GM18951 (cell line): ENCODE data around the gene SLMAP.

ENCODE experiments used
- POLR2A ChIP-seq: IDR thresholded peaks from 4 replicates; pipeline ENCODE4 v1.6.1; 2011; ENCODE audit warnings: mild to moderate bottlenecking; ENCODE audit not compliant: insufficient read length, insufficient read depth; ENCODE audit errors: extremely low read depth
- in situ Hi-C: fragments of 300-500 bp; cut with MboI; formaldehyde crosslinking; loops from one replicate; pipeline ENCODE4 v1.12.0; 2022; ENCODE audit warnings: low sequenced_read_pairs, mixed read lengths, inconsistent platforms; ENCODE audit not compliant: unreplicated experiment

Gene SLMAP

DNA sequence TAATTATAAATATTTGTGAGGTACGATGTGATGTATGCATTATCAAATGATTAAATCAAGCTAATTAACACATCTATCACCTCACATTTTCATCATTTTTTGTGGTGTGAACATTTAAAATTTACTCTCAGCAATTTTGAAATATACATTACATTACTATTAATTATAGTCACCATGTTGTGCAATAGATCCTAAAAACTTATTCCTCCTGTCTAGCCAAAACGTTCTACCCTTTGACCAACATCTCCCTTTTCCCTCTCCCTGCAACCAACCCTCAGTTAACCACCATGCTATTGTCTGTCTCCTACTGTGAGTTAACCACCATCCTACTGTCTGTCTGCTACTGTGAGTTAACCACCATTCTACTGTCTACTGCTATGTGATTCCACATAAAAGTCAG is 20.7 kb upstream of the SLMAP start:
- in situ Hi-C loops = no loop called here
- no peak for TF ChIP-seq POLR2A

DNA sequence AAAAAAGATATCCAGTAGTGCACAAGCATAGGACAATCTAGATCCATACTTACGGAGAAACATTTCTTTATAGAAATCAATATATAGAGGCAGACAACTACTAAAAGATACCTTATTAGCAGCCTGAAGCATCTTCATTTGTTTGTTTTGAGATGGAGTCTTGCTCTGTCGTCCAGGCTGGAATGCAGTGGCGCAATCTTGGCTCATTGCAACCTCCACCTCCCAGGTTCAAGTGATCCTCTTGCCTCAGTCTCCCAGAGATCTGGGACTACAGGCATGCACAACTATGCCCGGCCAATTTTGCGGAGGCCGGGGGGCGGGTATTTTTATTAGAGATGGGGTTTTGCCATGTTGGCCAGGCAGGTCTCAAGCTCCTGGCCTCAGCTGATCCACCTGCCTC is 18.3 kb upstream of the SLMAP start:
- no peak for TF ChIP-seq POLR2A
- in situ Hi-C loops = no loop called here

DNA sequence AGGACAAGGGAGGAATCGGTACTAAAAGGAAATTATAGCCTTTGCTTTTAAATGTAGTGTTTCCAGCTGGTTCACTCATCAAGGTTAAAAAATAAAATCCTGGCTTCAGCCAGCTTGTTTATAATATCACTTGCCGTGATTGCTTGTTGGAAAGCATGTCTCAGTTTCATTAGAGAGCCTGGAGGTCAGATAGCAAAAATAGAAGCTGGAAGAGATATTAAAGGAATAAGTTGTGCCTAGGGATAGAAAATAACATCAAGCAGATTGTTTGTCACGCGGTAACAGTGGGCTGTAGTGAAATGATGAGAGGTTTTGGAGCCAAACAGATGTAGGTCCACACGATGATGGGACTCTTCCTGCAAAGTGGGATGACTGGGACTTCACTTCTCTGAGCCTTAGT is 17.7 kb upstream of the SLMAP start:
- no peak for TF ChIP-seq POLR2A
- in situ Hi-C loops = no loop called here

DNA sequence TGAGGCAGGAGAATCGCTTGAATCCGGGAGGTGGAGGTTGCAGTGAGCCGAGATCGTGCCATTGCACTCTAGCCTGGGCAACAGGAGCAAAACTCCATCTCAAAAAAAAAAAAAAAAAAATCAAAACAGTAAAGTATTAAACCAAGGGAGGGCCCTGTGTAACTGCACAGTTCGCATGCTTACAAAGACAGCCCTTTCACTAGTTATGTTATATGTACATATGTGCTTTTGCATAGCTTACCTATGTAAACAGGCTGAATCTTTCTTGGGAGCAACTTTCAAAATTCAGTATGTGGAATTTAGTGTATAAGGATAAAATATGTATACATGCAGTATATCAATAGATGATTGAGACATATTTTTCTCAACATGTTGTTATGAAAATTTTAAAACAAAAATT is 16.1 kb upstream of the SLMAP start:
- in situ Hi-C loops = no loop called here
- TF ChIP-seq POLR2A = no peak

DNA sequence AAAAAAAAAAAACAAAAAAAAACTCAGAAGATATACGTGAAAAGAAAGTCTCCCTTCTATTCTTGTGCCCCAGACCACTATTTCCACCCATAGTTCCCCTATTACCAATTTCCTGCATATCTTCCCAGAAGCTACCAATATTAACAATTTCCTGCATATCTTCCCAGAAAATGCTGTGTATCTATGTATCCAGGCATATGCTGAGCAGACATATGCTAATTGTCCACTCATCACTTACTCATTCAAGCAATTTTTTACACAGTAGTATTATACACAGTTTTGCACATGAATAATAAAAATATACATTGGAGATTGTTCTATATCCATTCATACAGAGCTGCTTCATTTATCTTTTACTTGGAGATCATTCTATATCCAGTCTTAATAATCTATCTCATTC is 12.6 kb upstream of the SLMAP start:
- TF ChIP-seq POLR2A = no peak
- in situ Hi-C loops = no loop called here

DNA sequence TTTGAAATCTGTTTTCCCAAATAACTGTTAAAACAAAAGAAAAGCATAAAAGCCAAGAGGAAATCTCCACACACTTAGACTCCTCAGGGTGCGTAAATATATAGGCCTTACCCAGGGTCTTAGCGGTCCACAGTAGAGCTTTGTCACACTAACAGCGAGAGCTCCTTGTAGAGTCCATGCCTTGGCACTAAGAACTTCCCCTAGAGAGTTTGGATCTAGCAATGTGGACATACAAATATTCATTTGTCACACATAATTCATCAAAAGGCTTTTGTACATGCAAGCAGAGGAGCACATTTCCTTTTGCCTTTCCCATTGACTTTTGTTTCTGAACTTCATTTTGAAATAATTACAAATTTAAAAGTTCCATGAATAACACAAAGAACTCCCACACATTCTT is 11.0 kb upstream of the SLMAP start:
- in situ Hi-C loops = no loop called here
- TF ChIP-seq POLR2A = no peak

DNA sequence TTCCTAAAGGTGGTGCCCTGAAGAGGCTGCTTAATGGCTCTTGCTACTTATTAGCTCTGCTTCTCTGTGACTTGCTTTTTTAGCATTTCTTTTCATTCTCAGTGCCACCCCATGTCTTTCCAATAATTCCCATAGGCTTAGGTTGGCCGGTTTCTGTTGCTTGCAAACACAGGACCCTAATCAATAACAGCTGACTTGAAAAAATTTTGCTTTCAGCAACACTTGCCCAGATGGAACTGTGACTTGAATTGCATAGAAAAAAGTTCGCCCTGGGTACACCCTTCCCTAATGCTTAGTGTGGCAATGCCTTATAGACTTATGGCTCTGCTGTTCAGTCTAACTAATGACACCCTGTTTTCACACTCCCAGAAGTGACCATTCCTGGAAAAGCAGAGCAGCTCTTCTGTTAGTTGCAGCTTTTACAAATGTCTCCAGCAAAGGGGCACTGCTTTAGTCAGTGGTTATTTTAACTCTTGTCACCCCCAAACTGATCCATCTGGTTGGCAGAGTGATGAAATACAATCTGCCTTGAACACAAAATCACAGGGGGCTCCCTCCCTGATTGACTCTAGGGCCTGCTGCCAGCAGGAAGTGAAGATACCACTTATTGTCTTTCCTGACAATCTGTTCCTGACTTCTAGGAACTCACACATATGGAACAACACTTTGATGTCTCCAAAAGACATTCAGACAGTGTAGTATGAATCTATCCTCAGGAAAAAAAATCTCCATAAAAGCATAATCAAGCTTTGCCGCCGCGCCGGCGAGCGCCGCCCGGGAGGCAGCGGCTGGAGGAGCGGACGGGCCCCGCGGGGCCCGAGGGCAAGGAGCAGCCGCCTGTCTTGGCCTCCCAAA is 9.7 kb upstream of the SLMAP start:
- in situ Hi-C loops = no loop called here
- TF ChIP-seq POLR2A = no peak

DNA sequence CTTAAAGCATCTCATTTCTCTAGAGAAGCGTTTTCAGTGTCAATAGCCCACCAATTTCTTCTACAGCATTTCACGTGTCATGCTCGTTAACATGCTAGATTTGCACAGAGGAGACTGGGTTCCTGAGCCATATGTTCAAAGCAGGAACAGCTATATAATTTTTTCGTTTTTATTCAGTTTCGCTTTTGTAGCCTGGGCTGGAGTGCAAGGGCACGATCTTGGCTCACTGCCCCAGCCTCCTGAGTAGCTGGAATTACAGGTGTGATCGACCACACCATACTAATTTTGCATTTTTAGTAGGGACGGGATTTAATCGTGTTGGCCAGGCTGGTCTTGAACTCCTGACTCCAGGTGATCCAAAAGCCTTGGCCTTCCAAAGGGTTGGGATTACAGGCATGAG is 6.6 kb upstream of the SLMAP start:
- TF ChIP-seq POLR2A = no peak
- in situ Hi-C loops = no loop called here

DNA sequence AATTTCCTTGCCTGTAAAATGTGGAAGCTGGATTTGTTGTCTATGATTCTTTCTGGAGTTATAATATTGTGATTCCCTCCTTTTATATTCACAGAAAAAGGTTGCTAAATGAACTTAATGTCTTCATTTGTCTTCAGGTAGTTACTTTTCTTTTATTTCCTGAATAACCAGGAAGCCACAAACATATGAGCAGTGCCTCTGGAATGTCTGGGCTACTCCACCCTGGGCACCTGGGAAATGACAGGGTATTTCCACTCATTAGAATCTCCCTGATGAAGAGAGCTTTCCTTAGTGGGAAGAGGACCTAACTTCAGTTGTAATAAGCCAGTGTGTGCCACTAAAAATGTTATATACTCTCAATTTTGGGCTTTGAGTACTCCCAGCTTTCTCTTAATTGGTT is 3.8 kb upstream of the SLMAP start:
- TF ChIP-seq POLR2A = no peak
- in situ Hi-C loops = no loop called here

DNA sequence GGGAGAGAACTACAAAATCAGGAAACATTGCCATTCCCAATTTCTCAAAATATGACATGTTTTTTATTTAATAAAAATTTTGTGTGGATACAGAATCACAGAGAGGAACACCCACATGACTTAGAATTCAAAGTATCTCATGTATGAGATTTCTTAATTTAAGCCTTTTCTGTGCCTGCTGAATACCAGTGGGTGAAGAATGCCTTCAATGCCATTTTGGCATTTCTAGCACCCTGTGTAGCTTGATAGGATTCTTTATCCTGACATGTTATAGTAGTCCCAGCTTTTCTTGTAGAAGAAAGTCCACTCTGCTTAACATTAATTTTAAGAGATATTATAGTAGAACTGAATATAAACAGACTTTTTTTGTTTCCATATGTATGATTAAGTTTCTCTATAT is 3.1 kb upstream of the SLMAP start:
- in situ Hi-C loops = no loop called here
- no peak for TF ChIP-seq POLR2A

DNA sequence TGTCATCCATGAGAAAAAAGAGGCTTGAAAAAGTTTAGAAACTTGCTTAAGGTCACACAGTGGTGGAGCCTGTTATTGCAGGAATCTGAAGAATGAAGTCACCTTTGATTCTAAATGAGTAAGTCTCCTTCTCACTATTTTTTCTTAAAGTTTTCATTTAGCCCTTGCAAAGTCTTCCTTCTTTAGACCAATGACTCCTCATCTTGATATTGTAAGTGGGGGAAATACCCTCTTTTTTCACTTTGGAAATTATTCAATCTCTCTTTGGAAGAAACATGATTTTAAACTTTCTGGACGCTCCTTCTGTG is 787 bp upstream of the SLMAP start:
- TF ChIP-seq POLR2A = no peak
- in situ Hi-C loops = no loop called here

DNA sequence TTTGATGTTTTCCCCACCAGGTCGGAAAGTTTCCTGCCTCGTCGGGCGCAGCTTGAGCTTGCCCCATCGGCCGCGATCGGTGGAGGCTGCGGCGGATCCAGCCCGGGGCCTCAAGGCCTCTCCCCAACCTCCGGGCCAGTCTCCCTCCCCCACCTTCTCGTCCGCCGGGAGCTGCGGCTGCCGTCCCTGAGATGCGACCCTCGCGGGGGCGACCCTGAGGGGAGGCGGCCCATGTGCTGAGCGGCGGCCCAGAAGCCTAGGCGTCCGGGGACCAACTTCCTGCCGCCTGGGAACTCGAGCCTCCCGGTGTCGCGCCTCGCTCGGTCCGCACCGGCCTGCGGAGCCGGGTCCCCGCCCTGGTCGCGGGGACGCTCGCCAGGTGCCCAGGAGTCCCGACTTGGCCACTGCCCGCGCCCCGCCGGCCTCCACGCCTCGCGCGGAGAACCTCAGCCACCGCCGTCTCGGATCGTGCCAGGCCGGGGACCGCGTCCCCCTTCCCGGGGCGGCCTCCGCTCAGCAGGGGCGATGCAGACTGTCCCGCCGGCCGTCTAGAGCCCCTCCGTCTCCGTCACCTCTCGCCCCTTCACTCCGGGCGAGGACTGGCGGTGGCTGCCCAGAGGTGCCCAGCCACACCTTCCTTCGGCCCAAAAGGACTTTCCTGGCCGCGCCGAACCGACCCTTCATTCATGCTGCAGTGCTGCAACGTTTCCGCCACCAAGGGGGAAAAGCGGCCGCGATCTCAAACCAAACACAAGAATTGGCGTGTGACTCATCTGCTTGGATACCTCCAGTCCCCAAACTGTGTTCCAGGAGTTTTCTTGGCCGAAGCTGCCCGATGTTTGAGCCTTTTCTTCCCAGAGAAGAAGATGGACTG is 656 bp downstream of the SLMAP start:
- TF ChIP-seq POLR2A = no peak
- in situ Hi-C loops = no loop called here

DNA sequence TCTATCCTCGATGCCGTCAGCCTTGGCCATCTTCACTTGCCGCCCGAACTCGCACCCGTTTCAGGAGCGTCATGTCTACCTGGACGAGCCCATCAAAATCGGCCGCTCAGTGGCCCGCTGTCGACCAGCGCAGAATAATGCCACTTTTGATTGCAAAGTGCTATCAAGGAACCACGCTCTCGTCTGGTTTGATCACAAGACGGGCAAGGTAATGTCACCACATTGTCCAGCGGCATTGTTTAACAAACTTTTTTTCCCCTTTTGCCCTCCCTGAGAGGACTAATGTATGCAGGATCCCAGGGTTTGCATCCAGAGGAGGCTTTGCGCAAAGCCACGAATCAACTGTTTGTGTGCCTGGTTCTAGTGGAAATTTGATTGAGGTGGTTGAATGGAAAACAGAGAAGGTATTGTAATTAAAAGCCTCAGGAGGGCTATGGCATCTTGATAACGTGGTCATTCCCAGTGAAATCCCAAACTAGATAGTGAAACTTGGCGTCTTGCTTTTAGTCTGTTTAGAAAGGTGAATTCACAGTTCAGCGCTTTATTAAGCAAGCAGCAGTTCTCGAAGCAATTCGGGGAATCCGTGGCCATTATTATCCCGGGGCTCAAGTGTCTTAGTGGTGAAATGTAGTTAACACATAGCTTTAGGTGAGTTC is 1.7 kb downstream of the SLMAP start:
- TF ChIP-seq POLR2A = no peak
- in situ Hi-C loops = no loop called here

DNA sequence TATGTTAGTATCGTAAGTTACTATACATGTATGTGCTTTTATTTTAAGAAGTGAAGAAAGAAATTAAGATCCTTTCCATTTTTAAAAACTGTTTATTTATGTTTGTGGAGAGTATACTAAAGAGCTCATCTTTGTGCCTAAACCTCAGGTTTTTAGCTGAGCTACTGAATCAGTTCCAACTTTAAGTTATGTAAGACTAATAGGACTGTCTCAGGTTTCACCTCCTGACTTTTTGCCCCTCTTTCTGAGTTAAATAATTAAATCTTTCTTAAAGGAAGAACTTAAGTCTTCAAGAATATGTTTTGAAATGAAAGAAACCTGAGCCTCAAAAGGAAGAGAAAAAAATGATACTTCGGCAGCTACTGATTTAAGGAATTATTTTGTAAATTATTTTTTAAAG is 2.6 kb downstream of the SLMAP start:
- no peak for TF ChIP-seq POLR2A
- in situ Hi-C loops = no loop called here

DNA sequence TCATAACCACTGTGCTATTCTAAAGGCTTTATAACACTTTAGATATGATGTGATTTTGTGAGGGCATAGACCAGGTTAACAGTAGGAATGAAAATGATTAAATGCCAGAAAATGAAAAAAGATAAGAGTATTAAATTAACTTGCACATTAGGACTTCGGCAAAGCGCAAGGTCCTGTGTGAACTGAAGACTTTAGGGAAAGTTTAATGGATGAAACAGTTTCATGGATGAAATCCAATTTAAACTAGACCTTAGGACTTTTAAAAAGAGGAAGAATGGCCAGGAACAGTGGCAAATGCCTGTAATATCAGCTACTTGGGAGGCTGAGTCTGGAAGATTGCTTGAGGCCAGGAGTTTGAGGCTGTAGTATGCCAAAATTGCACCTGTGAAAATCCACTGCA is 8.7 kb downstream of the SLMAP start:
- in situ Hi-C loops = no loop called here
- no peak for TF ChIP-seq POLR2A
